HFFc6 (cell line): ENCODE measurements around the gene STRADB. TPM values are rescaled to one million over a fixed set of nuclear protein-coding genes. Genes with fewer than 3 reads are reported as not detected.

Source experiments
- DNase-seq: peaks from one replicate; pipeline ENCODE4 v3.0.0-alpha.2; 2018
- H3K27ac Mint-ChIP-seq: 2 replicates; pipeline ENCODE4 v1.8.0; 2020; ENCODE audit warnings: mild to moderate bottlenecking, mixed read lengths
- H3K27me3 Mint-ChIP-seq: 2 replicates; pipeline ENCODE4 v1.8.0; 2021; ENCODE audit warnings: mild to moderate bottlenecking, moderate library complexity, mixed read lengths; ENCODE audit not compliant: insufficient read depth
- H3K36me3 Mint-ChIP-seq: 2 replicates; pipeline ENCODE4 v1.8.0; 2021; ENCODE audit warnings: low read depth, mixed read lengths
- H3K4me1 Mint-ChIP-seq: 2 replicates; pipeline ENCODE4 v1.8.0; 2020; ENCODE audit warnings: low read depth, mixed read lengths
- H3K4me3 Mint-ChIP-seq: 2 replicates; pipeline ENCODE4 v1.8.0; 2020; ENCODE audit warnings: mild to moderate bottlenecking, moderate library complexity, mixed read lengths
- H3K9me3 Mint-ChIP-seq: 2 replicates; pipeline ENCODE4 v1.8.0; 2020; ENCODE audit warnings: mild to moderate bottlenecking, mixed read lengths
- total RNA-seq, 6 experiments: library from RNA; stranded (reverse); fragmentation: NEBNext Ultra II Directional; extraction: Animal tissue kit (Norgen Biotek cat#: 25700); gene quantifications; 2 replicates in 1 of 6; 3 replicates in 5 of 6; pipeline ENCODE4 v1.2.3, GENCODE V29; 2021
- TF ChIP-seq, protein P1 (sequence below): fragments of 200-600 bp; sonication (generic); IDR thresholded peaks from 2 replicates; pipeline ENCODE4 v1.5.0; 2021; ENCODE audit warnings: antibody characterized with exemption, mild to moderate bottlenecking

The STRADB gene
- total RNA-seq, 6 experiments from 2014 or later = 37.7 to 51.0 (median 43.5) TPM

DNA sequence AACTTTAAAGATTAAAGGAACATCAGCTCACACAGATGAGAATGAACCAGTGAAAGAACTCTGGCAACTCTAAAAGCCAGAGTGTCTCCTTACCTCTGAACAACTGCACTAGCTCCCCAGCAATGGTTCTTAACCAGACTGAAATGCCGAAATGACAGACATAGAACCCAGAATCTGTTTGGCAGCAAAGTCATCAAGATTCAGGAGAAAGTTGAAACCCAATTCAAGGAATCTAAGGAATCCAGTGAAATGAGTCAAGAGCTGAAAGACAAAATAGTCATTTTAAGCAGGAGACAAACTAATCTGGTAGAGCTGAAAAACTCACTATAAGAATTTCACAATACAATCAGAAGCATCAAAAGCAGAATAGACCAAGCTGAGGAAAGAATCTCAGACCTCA, 72.0 kb downstream of the STRADB start:
- Mint-ChIP-seq H3K4me1 (peaks cover 51% of the 10 kb centered on the region), H3K4me3 (peak overlapping the region; percentile 9; the same call in 1 of the 2 replicates), H3K36me3 (peaks cover 83% of the 10 kb centered on the region), H3K27ac (peak overlapping the region; percentile 42), H3K27me3 (no peaks in the 10 kb centered on the region), H3K9me3 (peaks cover 57% of the 10 kb centered on the region)
- DNase-seq = peak; percentile 54
- TF ChIP-seq, protein P1, sequence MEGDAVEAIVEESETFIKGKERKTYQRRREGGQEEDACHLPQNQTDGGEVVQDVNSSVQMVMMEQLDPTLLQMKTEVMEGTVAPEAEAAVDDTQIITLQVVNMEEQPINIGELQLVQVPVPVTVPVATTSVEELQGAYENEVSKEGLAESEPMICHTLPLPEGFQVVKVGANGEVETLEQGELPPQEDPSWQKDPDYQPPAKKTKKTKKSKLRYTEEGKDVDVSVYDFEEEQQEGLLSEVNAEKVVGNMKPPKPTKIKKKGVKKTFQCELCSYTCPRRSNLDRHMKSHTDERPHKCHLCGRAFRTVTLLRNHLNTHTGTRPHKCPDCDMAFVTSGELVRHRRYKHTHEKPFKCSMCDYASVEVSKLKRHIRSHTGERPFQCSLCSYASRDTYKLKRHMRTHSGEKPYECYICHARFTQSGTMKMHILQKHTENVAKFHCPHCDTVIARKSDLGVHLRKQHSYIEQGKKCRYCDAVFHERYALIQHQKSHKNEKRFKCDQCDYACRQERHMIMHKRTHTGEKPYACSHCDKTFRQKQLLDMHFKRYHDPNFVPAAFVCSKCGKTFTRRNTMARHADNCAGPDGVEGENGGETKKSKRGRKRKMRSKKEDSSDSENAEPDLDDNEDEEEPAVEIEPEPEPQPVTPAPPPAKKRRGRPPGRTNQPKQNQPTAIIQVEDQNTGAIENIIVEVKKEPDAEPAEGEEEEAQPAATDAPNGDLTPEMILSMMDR = no peak

Other genes starting within 250 kb of the STRADB start
- gene CASP8, start 191.2 kb upstream of the STRADB start, total RNA-seq = 10 to 100 TPM; 10.4 to 15.4 (median 14.4) TPM
- 1 to 10 TPM in 3 of 6 experiments, under 1 TPM in 3; 0.51 to 1.6 (median 0.87) TPM for gene FLACC1, start 94.4 kb upstream of the STRADB start, total RNA-seq
- gene TRAK2, start 282 bp upstream of the STRADB start, total RNA-seq = 10 to 100 TPM; 43.2 to 55.8 (median 54.0) TPM
- gene TMEM237, start 191.8 kb downstream of the STRADB start, total RNA-seq = 10 to 100 TPM; 76.2 to 96.5 (median 83.3) TPM
- 1 to 10 TPM; 2.7 to 6.7 (median 3.7) TPM for gene MPP4, start 246.9 kb downstream of the STRADB start, total RNA-seq